A673 (cell line): ENCODE data around the gene AGER.

Experiments used
- CTCF ChIP-seq: fragments of 300-800, 200-600 bp; sonication (generic); conservative IDR thresholded peaks from 2 replicates; pipeline ENCODE4 v1.5.1; 2017; ENCODE audit warnings: low read depth, mild to moderate bottlenecking, antibody characterized with exemption, low read length, moderate library complexity, mixed read lengths
- EZH2 ChIP-seq: fragments of 200-600 bp; sonication (generic); IDR thresholded peaks from 2 replicates; pipeline ENCODE4 v1.6.1; 2017; ENCODE audit warnings: borderline replicate concordance, low read depth, mild to moderate bottlenecking, mixed read lengths, antibody characterized with exemption, low read length; ENCODE audit not compliant: poor library complexity, severe bottlenecking

- TF ChIP-seq CTCF = no peak
- TF ChIP-seq EZH2 = no peak
These were observed 17.5 kb downstream of the AGER start for GRCh38 chr6:32166411-32167061.
